Keratinocyte (primary cell): ENCODE measurements around the gene TMEM201. TPM values are rescaled to one million over a fixed set of nuclear protein-coding genes. Genes with fewer than 3 reads are reported as not detected.

Experiments
- DNase-seq: peaks from one replicate; pipeline ENCODE4 v3.0.0-alpha.2; 2011; ENCODE audit warnings: low read depth, missing footprints, low spot score
- FAIRE-seq: peaks from 2 replicates; lab custom pipeline; 2011; peaks lifted over from hg19 to GRCh38; lab: Jason Lieb, UNC
- H2AFZ ChIP-seq: 2 replicates; pipeline ENCODE4 v1.6.0; 2012; ENCODE audit warnings: low read length, control low read depth, inconsistent platforms; ENCODE audit not compliant: control insufficient read depth
- H3K27ac ChIP-seq: 2 replicates; pipeline ENCODE4 v1.5.1; 2011; ENCODE audit warnings: low read length; ENCODE audit not compliant: control insufficient read depth, insufficient read depth
- H3K27me3 ChIP-seq: 3 replicates; pipeline ENCODE4 v1.6.0; 2011; ENCODE audit warnings: low read length; ENCODE audit not compliant: control insufficient read depth, insufficient read depth; ENCODE audit errors: extremely low read depth
- H3K36me3 ChIP-seq, 2 experiments: 2 replicates in 1 of 2; 3 replicates in 1 of 2; pipeline ENCODE4 v1.5.1; 2011; ENCODE audit warnings: low read length in 2 of 2, mild to moderate bottlenecking in 1 of 2; ENCODE audit not compliant: control insufficient read depth in 2 of 2, insufficient read depth in 2 of 2; ENCODE audit errors: extremely low read depth in 1 of 2
- H3K4me1 ChIP-seq: 3 replicates; pipeline ENCODE4 v1.5.1; 2011; ENCODE audit warnings: low read length; ENCODE audit not compliant: control insufficient read depth, insufficient read depth; ENCODE audit errors: extremely low read depth
- H3K4me2 ChIP-seq: 3 replicates; pipeline ENCODE4 v1.6.0; 2011; ENCODE audit warnings: low read depth, low read length; ENCODE audit not compliant: control insufficient read depth, insufficient read depth; ENCODE audit errors: extremely low read depth
- H3K4me3 ChIP-seq, 3 experiments: fragments of 200-600 bp in 1 of 3; sonication (generic) in 1 of 3; 2 replicates in 2 of 3; 3 replicates in 1 of 3; pipeline ENCODE4 v1.5.1; 2011 to 2016; ENCODE audit warnings: low read length in 3 of 3, mild to moderate bottlenecking in 3 of 3, control low read depth in 2 of 3, inconsistent platforms in 1 of 3, low read depth in 1 of 3, mixed read lengths in 1 of 3, mixed run types in 1 of 3, moderate library complexity in 1 of 3; ENCODE audit not compliant: control insufficient read depth in 2 of 3, insufficient read depth in 2 of 3; ENCODE audit errors: extremely low read depth in 1 of 3
- H3K79me2 ChIP-seq: 2 replicates; pipeline ENCODE4 v1.6.0; 2012; ENCODE audit warnings: low read length; ENCODE audit not compliant: control insufficient read depth, insufficient read depth
- H3K9ac ChIP-seq: 3 replicates; pipeline ENCODE4 v1.6.0; 2011; ENCODE audit warnings: low read length; ENCODE audit not compliant: control insufficient read depth, insufficient read depth; ENCODE audit errors: extremely low read depth
- H3K9me1 ChIP-seq: 3 replicates; pipeline ENCODE4 v1.6.0; 2011; ENCODE audit warnings: low read length; ENCODE audit not compliant: control insufficient read depth, insufficient read depth; ENCODE audit errors: extremely low read depth
- H3K9me3 ChIP-seq: 2 replicates; pipeline ENCODE4 v1.5.1; 2012; ENCODE audit warnings: low read depth, low read length; ENCODE audit not compliant: control insufficient read depth
- H4K20me1 ChIP-seq: 3 replicates; pipeline ENCODE4 v1.6.0; 2011; ENCODE audit warnings: low read length; ENCODE audit not compliant: control insufficient read depth, insufficient read depth; ENCODE audit errors: extremely low read depth
- CTCF ChIP-seq, 3 experiments: IDR thresholded peaks in 1 of 3; conservative IDR thresholded peaks in 1 of 3; optimal IDR thresholded peaks in 1 of 3; 2 replicates in 2 of 3; 3 replicates in 1 of 3; pipeline versions ENCODE3 to v1.5.1; 2011; ENCODE audit warnings: low read length in 3 of 3, mild to moderate bottlenecking in 3 of 3, moderate library complexity in 2 of 3, control low read depth in 1 of 3, inconsistent platforms in 1 of 3; ENCODE audit not compliant: insufficient read depth in 2 of 3; ENCODE audit errors: extremely low read depth in 1 of 3
- EZH2 ChIP-seq: IDR thresholded peaks from one replicate; pipeline ENCODE4 v1.6.1; 2012; ENCODE audit warnings: inconsistent platforms, mild to moderate bottlenecking, low read length, moderate library complexity
- dilution Hi-C: fragments of 300-500 bp; cut with MboI; formaldehyde crosslinking; loops from one replicate; pipeline ENCODE4 v1.7.0; 2020; ENCODE audit warnings: low sequenced_read_pairs; ENCODE audit not compliant: extremely low pct_ligation_motif_present
- polyA plus RNA-seq, 5 experiments: library from polyadenylated mRNA; depleted of rRNA in 3 of 5; stranded (reverse) in 3 of 5; stranded (forward) in 1 of 5; unstranded in 1 of 5; fragments of >200 nt; gene quantifications; 1 replicate in 1 of 5; 2 replicates in 3 of 5; 3 replicates in 1 of 5; pipeline versions ENCODE4 v1.2.1 to v1.2.3, GENCODE V29; 2011 to 2012; ENCODE audit warnings: missing spikeins in 2 of 5, low read depth in 1 of 5, low replicate concordance in 1 of 5

TMEM201 gene
- polyA plus RNA-seq, 1 donor (not counting 4 experiments of a cell fraction or from before 2014, with no cell fraction given), result 1.5 TPM

GRCh38 chr1:9601942-9602793 lies 13.5 kb downstream of the TMEM201 start:
- no peaks in the 10 kb centered on the region for H3K9me1 ChIP-seq
- no peaks in the 10 kb centered on the region for H3K9me3 ChIP-seq
- peaks cover 14 to 19% of the 10 kb centered on the region in 2 experiments for H3K36me3 ChIP-seq
- no peak overlapping the region for H3K4me2 ChIP-seq
- no peak overlapping the region for H3K9ac ChIP-seq
- H2AFZ ChIP-seq, result no peak overlapping the region
- dilution Hi-C loops, result no loop called here
- H3K27ac ChIP-seq, result no peak overlapping the region
- H3K4me1 ChIP-seq, result no peaks in the 10 kb centered on the region
- FAIRE-seq, result no peak
- H4K20me1 ChIP-seq, result no peaks in the 10 kb centered on the region
- H3K4me3 ChIP-seq, result no peak overlapping the region
- H3K79me2 ChIP-seq, result no peaks in the 10 kb centered on the region
- no peaks in the 10 kb centered on the region for H3K27me3 ChIP-seq
- TF ChIP-seq EZH2 (no peak), CTCF (optimal IDR thresholded peaks at IDR 0.05 in 1 of 3, IDR thresholded peaks at IDR 0.05 in 1 of 3, conservative IDR thresholded peaks at IDR 0.05 in 1 of 3; ENCODE audit: extremely low read depth in 1 of 3, insufficient read depth in 2 of 3, low read length in 3 of 3) (no peak)
- DNase-seq, result no peak

GRCh38 chr1:9602794-9603167 lies 14.1 kb downstream of the TMEM201 start:
- Histone ChIP-seq H4K20me1 (no peaks in the 10 kb centered on the region), H3K9me3 (no peaks in the 10 kb centered on the region), H3K27me3 (no peaks in the 10 kb centered on the region), H3K27ac (no peak overlapping the region), H3K9ac (no peak overlapping the region), H2AFZ (no peak overlapping the region), H3K36me3 (peaks cover 14 to 19% of the 10 kb centered on the region in 2 experiments), H3K4me3 (no peak overlapping the region), H3K4me1 (no peaks in the 10 kb centered on the region), H3K9me1 (no peaks in the 10 kb centered on the region), H3K79me2 (no peaks in the 10 kb centered on the region), H3K4me2 (no peak overlapping the region)
- dilution Hi-C loops, result no loop called here
- no peak for FAIRE-seq
- TF ChIP-seq EZH2 (no peak), CTCF (optimal IDR thresholded peaks at IDR 0.05 in 1 of 3, IDR thresholded peaks at IDR 0.05 in 1 of 3, conservative IDR thresholded peaks at IDR 0.05 in 1 of 3; ENCODE audit: extremely low read depth in 1 of 3, insufficient read depth in 2 of 3, low read length in 3 of 3) (no peak)
- no peak for DNase-seq
